ACHN (cell line): ENCODE results near the gene NAP1L3.

Experiments
- DNase-seq: peaks from one replicate; pipeline ENCODE4 v3.0.0-alpha.2; 2015
- in situ Hi-C: cut with HindIII; loops from 2 replicates; pipeline ENCODE4 v1.10.0; 2017; ENCODE audit warnings: low sequenced_read_pairs, low pct_ligation_motif_present, low pct_unique_long_range_greater_than_20kb

Gene NAP1L3, protein sequence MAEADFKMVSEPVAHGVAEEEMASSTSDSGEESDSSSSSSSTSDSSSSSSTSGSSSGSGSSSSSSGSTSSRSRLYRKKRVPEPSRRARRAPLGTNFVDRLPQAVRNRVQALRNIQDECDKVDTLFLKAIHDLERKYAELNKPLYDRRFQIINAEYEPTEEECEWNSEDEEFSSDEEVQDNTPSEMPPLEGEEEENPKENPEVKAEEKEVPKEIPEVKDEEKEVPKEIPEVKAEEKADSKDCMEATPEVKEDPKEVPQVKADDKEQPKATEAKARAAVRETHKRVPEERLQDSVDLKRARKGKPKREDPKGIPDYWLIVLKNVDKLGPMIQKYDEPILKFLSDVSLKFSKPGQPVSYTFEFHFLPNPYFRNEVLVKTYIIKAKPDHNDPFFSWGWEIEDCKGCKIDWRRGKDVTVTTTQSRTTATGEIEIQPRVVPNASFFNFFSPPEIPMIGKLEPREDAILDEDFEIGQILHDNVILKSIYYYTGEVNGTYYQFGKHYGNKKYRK

DNA sequence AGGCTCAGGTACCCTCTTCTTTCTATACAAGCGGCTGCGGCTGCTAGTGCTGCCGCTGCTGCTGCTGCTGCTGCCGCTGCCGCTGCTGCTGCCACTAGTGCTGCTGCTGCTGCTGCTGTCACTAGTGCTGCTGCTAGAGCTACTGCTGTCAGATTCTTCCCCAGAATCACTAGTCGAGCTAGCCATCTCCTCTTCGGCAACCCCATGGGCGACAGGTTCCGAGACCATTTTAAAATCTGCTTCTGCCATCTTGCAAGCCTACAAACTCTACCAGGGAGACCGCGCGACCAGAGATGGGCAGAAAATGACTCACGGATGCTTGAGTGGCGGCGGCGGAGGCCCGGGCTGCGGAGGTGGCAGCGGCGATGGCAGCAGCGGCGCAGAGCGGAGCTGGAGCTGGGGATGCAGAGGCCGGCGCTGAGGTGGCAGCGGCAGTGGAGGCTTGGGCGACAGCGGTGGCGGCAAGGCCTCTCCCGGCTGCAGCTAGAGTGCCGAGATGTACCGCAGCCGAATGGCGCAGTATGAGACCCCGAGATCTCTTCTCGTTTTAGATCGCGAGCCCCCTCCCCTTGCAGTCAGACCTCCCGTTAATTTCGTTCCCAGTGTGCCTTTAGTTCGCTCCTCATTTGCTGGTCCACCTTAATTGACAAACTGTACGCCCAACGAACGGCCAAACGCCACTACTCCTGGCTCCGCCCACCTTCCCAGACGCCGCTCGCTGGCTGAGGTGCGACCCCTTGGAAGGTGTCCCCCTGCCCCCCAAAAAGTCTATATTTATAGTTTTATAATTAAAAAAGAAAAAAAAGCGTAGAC is at the start of gene NAP1L3:
TSS of gene NAP1L3 (minus strand) at position 523 of the 813 bp plus-strand sequence. CDS start at position 249, 274 bp downstream.
- in situ Hi-C loops, result no loop called here

GRCh38 chrX:93711076-93711475 is 37.7 kb upstream of the NAP1L3 start:
- no peak for DNase-seq
- in situ Hi-C loops, result no loop called here

More for the DNA sequence above, at the start of gene NAP1L3:
- peak; percentile 66 for DNase-seq

- no peak for DNase-seq
- in situ Hi-C loops, result no loop called here
Measured at GRCh38 chrX:93703701-93704100, 30.3 kb upstream of the NAP1L3 start.

DNA sequence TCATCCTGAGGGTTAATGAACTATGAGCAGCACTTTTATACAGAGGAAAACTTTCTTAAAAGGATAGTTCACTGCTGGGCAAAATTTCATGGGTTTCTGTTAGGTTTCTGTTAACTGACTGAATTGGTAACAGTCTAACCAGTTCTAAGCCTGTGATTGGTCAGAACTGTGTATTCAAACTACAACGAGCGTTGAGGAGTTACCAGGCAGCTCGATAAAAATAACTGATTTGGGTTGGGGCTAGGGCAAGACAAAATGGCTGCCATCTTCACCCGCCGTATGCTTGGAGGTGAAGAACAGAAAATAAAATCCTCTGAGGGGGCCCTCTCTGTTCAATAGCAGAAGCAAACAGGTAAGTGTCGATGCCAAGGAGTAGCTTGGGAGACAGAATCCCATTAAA is 22.6 kb upstream of the NAP1L3 start:
- in situ Hi-C loops, result no loop called here
- DNase-seq, result no peak

DNA sequence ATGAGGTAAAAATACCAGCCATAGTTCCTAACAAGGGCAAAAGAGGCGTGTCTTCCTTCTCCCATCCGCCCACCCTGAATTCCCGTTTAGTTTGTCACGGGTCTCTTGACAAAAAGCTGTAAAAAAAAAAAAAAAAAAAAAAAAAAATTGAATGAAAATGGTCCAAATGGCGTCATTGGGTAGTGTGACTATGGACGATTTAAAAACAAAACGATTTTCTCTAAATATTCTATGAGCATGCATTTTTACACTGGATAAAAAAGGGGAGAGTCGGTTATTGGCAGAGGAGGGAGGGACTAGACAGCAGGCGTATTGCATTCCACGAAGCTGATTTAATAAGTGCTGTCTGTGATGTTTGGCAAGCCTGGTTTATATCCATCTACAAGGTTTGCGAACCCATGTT is 492 bp upstream of the NAP1L3 start, which contains the start of gene FAM133A:
TSS of gene FAM133A (plus strand) at position 338 of the 403 bp plus-strand sequence. CDS start 35,214 bp downstream, outside the sequence.
- in situ Hi-C loops, result no loop called here
- peak; percentile 22 for DNase-seq

DNA sequence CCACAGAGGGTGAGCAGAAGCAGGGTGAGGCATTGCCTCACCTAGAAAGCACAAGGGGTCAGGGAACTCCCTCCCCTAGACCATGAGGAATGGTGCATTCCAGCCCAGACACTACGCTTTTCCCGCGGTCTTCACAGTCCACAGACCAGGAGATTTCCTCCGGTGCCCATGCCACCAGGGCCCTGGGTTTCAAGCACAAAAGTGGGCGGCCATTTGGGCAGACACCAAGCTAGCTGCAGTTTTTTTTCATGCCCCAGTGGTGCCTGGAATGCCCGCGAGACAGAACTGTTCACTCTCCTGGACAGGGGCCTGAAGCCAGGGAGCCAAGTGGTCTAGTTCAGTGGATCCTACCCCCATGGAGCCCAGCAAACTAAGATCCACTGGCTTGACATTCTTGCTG is 12.8 kb downstream of the NAP1L3 start:
- no peak for DNase-seq
- in situ Hi-C loops, result no loop called here

GRCh38 chrX:93649381-93649780 is 24.0 kb downstream of the NAP1L3 start:
- in situ Hi-C loops, result no loop called here
- no peak for DNase-seq

DNA sequence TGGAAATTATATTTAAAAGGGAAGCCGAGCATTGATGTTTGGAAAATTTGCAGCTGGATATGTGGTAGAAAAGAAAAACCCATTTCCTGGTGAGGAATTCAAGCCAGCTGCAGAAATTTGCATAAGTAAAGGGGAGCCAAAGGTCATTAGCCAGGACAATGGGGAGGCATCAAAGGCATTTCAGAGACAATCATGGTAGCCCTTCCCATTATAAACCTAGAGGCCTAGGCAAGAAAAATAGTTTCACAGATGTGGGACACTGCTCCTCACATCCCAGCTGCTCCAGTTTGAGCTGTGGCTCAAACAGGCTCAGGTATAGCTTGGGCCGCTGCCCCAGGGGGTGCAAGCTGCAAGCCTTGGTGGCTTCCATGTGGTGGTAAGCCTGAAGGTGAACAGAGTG is 35.8 kb downstream of the NAP1L3 start:
- no peak for DNase-seq

More for the DNA sequence above, 35.8 kb downstream of the NAP1L3 start:
- in situ Hi-C loops, result no loop called here
